HCT116 (cell line): ENCODE measurements around the gene MINDY4. TPM values are rescaled to one million over a fixed set of nuclear protein-coding genes. Genes with fewer than 3 reads are reported as not detected.

Source experiments
- ATAC-seq: fragments of 200-7000 bp; cut with Tn5 transposase; 2 replicates; pipeline ENCODE4 v1.9.1; 2020; ENCODE audit warnings: mild to moderate bottlenecking, moderate library complexity
- BruUV-seq: library from RNA; stranded (reverse); fragments of 400-500 nt; replicated peaks from 2 replicates; lab custom pipeline; 2021; lab: Mats Ljungman, UMichigan
- CTCF ChIA-PET: fragments of 300-600 bp; sonication (Branson Sonifier 250); formaldehyde crosslinking; loops from one replicate; lab custom pipeline; 2021; ENCODE audit warnings: antibody characterized with exemption; lab: Charles Lee
- POLR2A ChIA-PET: fragments of 300-600, 350-600 bp; sonication (Branson Sonifier 250); formaldehyde crosslinking; loops from one replicate; lab custom pipeline; 2021; ENCODE audit warnings: antibody characterized with exemption; lab: Charles Lee
- RAD21 ChIA-PET, 2 experiments: fragments of 300-600 bp; sonication (Branson Sonifier 250); formaldehyde crosslinking; loops; one replicate each; lab custom pipeline; 2023; ENCODE audit warnings: low total read pairs in 2 of 2; ENCODE audit not compliant: uncharacterized antibody in 2 of 2, unreplicated experiment in 2 of 2, low non-redundant PET in 1 of 2; lab: Charles Lee
- DNase-seq: peaks from one replicate; pipeline ENCODE4 v3.0.0-alpha.2; 2010; ENCODE audit warnings: low read depth, low spot score
- H2AFZ ChIP-seq: fragments of 200-600 bp; shearing (Covaris generic), sonication (generic); 2 replicates; pipeline ENCODE4 v1.6.1; 2017; ENCODE audit warnings: low read depth, mixed run types, mixed read lengths, antibody characterized with exemption, low read length; ENCODE audit not compliant: poor library complexity, severe bottlenecking
- H3K27ac ChIP-seq: 2 replicates; pipeline ENCODE4 v1.5.1; 2012; ENCODE audit warnings: low read depth, low read length
- H3K27me3 ChIP-seq: fragments of 200-600 bp; sonication (generic); 2 replicates; pipeline ENCODE4 v1.6.1; 2016; ENCODE audit warnings: mixed run types, low read length, mixed read lengths; ENCODE audit not compliant: insufficient read depth
- H3K36me3 ChIP-seq, 2 experiments: fragments of 200-500 bp in 1 of 2; fragments of 200-600 bp in 1 of 2; sonication (Bioruptor generic) in 1 of 2; sonication (generic) in 1 of 2; 2 replicates each; pipeline versions ENCODE4 v1.5.1 to v1.6.1; 2014 to 2016; ENCODE audit warnings: low read length in 2 of 2, inconsistent platforms in 1 of 2, mixed read lengths in 1 of 2, mixed run types in 1 of 2; ENCODE audit not compliant: insufficient read depth in 2 of 2, control insufficient read depth in 1 of 2
- H3K4me1 ChIP-seq, 2 experiments: fragments of 200-600 bp in 1 of 2; sonication (generic) in 1 of 2; 2 replicates each; pipeline versions ENCODE4 v1.5.1 to v1.6.1; 2012 to 2017; ENCODE audit warnings: low read length in 2 of 2, inconsistent platforms in 1 of 2, mild to moderate bottlenecking in 1 of 2, mixed read lengths in 1 of 2, mixed run types in 1 of 2, moderate library complexity in 1 of 2; ENCODE audit not compliant: insufficient read depth in 2 of 2, control insufficient read depth in 1 of 2
- H3K4me2 ChIP-seq: fragments of 200-600 bp; sonication (generic); 2 replicates; pipeline ENCODE4 v1.6.1; 2017; ENCODE audit warnings: mixed run types, low read length, mixed read lengths
- H3K4me3 ChIP-seq, 2 experiments: fragments of 200-600 bp in 1 of 2; sonication (generic) in 1 of 2; replicated peaks in 1 of 2; 2 replicates each; pipeline ENCODE4 v1.5.1; 2011 to 2016; ENCODE audit warnings: low read length in 2 of 2, control low read depth in 1 of 2, low read depth in 1 of 2, mild to moderate bottlenecking in 1 of 2, mixed read lengths in 1 of 2, mixed run types in 1 of 2
- H3K79me2 ChIP-seq: fragments of 200-600 bp; sonication (generic); 2 replicates; pipeline ENCODE4 v1.6.1; 2017; ENCODE audit warnings: mild to moderate bottlenecking, mixed run types, low read length, moderate library complexity, mixed read lengths; ENCODE audit not compliant: insufficient read depth
- H3K9ac ChIP-seq: fragments of 200-600 bp; sonication (generic); 2 replicates; pipeline ENCODE4 v1.6.1; 2016; ENCODE audit warnings: low read length, mixed read lengths
- H3K9me2 ChIP-seq: fragments of 200-600 bp; sonication (generic), shearing (Covaris generic); 2 replicates; pipeline ENCODE4 v1.6.1; 2017; ENCODE audit warnings: mixed run types, mild to moderate bottlenecking, moderate library complexity; ENCODE audit not compliant: insufficient read depth
- H3K9me3 ChIP-seq, 2 experiments: fragments of 200-500 bp in 1 of 2; fragments of 200-600 bp in 1 of 2; sonication (Bioruptor generic) in 1 of 2; sonication (generic) in 1 of 2; 2 replicates each; pipeline ENCODE4 v1.6.1; 2014 to 2017; ENCODE audit warnings: low read length in 2 of 2, mixed read lengths in 2 of 2, inconsistent platforms in 1 of 2, low read depth in 1 of 2, mild to moderate bottlenecking in 1 of 2, mixed run types in 1 of 2, moderate library complexity in 1 of 2; ENCODE audit not compliant: control insufficient read depth in 1 of 2, insufficient read depth in 1 of 2
- H4K20me1 ChIP-seq: fragments of 200-600 bp; sonication (generic), shearing (Covaris generic); 2 replicates; pipeline ENCODE4 v1.6.1; 2017; ENCODE audit warnings: mixed run types, mild to moderate bottlenecking, moderate library complexity; ENCODE audit not compliant: insufficient read depth
- ATF3 ChIP-seq: IDR thresholded peaks from 2 replicates; pipeline ENCODE4 v1.6.1; 2012
- CBX3 ChIP-seq: IDR thresholded peaks from 2 replicates; pipeline ENCODE4 v1.6.1; 2012; ENCODE audit warnings: low read depth
- CEBPB ChIP-seq: IDR thresholded peaks from 2 replicates; pipeline ENCODE4 v1.6.1; 2012; ENCODE audit warnings: low read depth
- CTCF ChIP-seq, 3 experiments: fragments of 200-600 bp in 1 of 3; sonication (generic) in 1 of 3; IDR thresholded peaks in 2 of 3; conservative IDR thresholded peaks in 1 of 3; 2 replicates each; pipeline ENCODE4 v1.5.1; 2012 to 2017; ENCODE audit warnings: low read depth in 2 of 3, low read length in 2 of 3, antibody characterized with exemption in 1 of 3, borderline replicate concordance in 1 of 3, control low read depth in 1 of 3, mild to moderate bottlenecking in 1 of 3, mixed read lengths in 1 of 3, mixed run types in 1 of 3, moderate library complexity in 1 of 3; ENCODE audit not compliant: insufficient read depth in 1 of 3
- EGR1 ChIP-seq: IDR thresholded peaks from 2 replicates; pipeline ENCODE4 v1.6.1; 2012; ENCODE audit warnings: low read depth
- ELF1 ChIP-seq: IDR thresholded peaks from 2 replicates; pipeline ENCODE4 v1.6.1; 2012; ENCODE audit warnings: low read depth, borderline replicate concordance
- EZH2 ChIP-seq: fragments of 200-600 bp; sonication (generic); IDR thresholded peaks from 2 replicates; pipeline ENCODE4 v1.6.1; 2017; ENCODE audit warnings: antibody characterized with exemption, mixed run types
- EZH2phosphoT487 ChIP-seq: fragments of 200-600 bp; IDR thresholded peaks from 2 replicates; pipeline ENCODE4 v1.6.1; 2018; ENCODE audit warnings: antibody characterized with exemption, borderline replicate concordance
- FOSL1 ChIP-seq: IDR thresholded peaks from 2 replicates; pipeline ENCODE4 v1.6.1; 2012; ENCODE audit warnings: low read depth
- JUND ChIP-seq: IDR thresholded peaks from 2 replicates; pipeline ENCODE4 v1.6.1; 2012
- MAX ChIP-seq: IDR thresholded peaks from 2 replicates; pipeline ENCODE4 v1.6.1; 2012
- POLR2AphosphoS5 ChIP-seq: IDR thresholded peaks from 2 replicates; pipeline ENCODE4 v1.6.1; 2011; ENCODE audit warnings: mild to moderate bottlenecking, low read depth, low read length, moderate library complexity
- RAD21 ChIP-seq: IDR thresholded peaks from 2 replicates; pipeline ENCODE4 v1.6.1; 2012; ENCODE audit warnings: low read depth, mild to moderate bottlenecking
- REST ChIP-seq: IDR thresholded peaks from 2 replicates; pipeline ENCODE4 v1.6.1; 2012; ENCODE audit warnings: low read depth
- SP1 ChIP-seq: IDR thresholded peaks from 2 replicates; pipeline ENCODE4 v1.6.1; 2012; ENCODE audit warnings: low read depth
- SRF ChIP-seq: IDR thresholded peaks from 2 replicates; pipeline ENCODE4 v1.6.1; 2012; ENCODE audit warnings: low read depth
- YY1 ChIP-seq: IDR thresholded peaks from 2 replicates; pipeline ENCODE4 v1.6.1; 2011; ENCODE audit warnings: low read length, low read depth, moderate library complexity, mild to moderate bottlenecking; ENCODE audit not compliant: insufficient replicate concordance; ENCODE audit errors: extremely low read depth
- ZBTB33 ChIP-seq: IDR thresholded peaks from 2 replicates; pipeline ENCODE4 v1.6.1; 2011; ENCODE audit warnings: mild to moderate bottlenecking, low read length, moderate library complexity; ENCODE audit not compliant: insufficient replicate concordance; ENCODE audit errors: extremely low read depth
- ZFX ChIP-seq: fragments of 450-650 bp; IDR thresholded peaks from 2 replicates; pipeline ENCODE4 v1.6.1; 2017
- ZNF274 ChIP-seq: fragments of 200-500 bp; sonication (Bioruptor generic); IDR thresholded peaks from 2 replicates; pipeline ENCODE4 v1.6.1; 2014; ENCODE audit warnings: mild to moderate bottlenecking, low read depth, low read length, inconsistent platforms
- intact Hi-C: fragments of 100-400 bp; cut with micrococcal nuclease; formaldehyde crosslinking; loops from 2 replicates; pipeline ENCODE4 v1.10.0; 2022
- total RNA-seq: library from RNA; stranded (reverse); gene quantifications from one replicate; pipeline ENCODE4 v1.2.1, GENCODE V29; 2021; ENCODE audit not compliant: unreplicated experiment

Gene MINDY4
- total RNA-seq, 1 experiment from 2014 or later: 6.1 TPM

GRCh38 chr7:30916767-30917166 is 145.6 kb downstream of the MINDY4 start:
- CTCF ChIA-PET: no interaction called here
- H3K27ac ChIP-seq: no peak overlapping the region
- no peaks in the 10 kb centered on the region for H4K20me1 ChIP-seq
- POLR2A ChIA-PET: no interaction called here
- no peak for DNase-seq
- no peaks in the 10 kb centered on the region for H3K36me3 ChIP-seq
- H2AFZ ChIP-seq: no peak overlapping the region
- H3K79me2 ChIP-seq: no peaks in the 10 kb centered on the region
- no peaks in the 10 kb centered on the region for H3K27me3 ChIP-seq
- no peaks in the 10 kb centered on the region for H3K9me2 ChIP-seq
- BruUV-seq: no TSS peak
- H3K9me3 ChIP-seq: no peaks in the 10 kb centered on the region
- H3K9ac ChIP-seq: no peak overlapping the region
- ATAC-seq: no peak
- TF ChIP-seq ZNF274 (no peak), EZH2phosphoT487 (no peak), POLR2AphosphoS5 (no peak), FOSL1 (no peak), CTCF (IDR thresholded peaks at IDR 0.05 in 2 of 3, conservative IDR thresholded peaks at IDR 0.05 in 1 of 3; ENCODE audit: borderline replicate concordance in 1 of 3, insufficient read depth in 1 of 3, low read depth in 2 of 3, low read length in 2 of 3) (no peak), CBX3 (no peak), YY1 (no peak), ELF1 (no peak), EGR1 (no peak), EZH2 (no peak), CEBPB (no peak), MAX (no peak), RAD21 (no peak), ZBTB33 (no peak), ATF3 (no peak), REST (no peak), SRF (no peak), SP1 (no peak), JUND (no peak), ZFX (no peak)
- TF ChIP-seq, all 23 proteins: peak for 0
- Histone ChIP-seq H3K4me2 (no peak overlapping the region), H3K4me3 (no peak overlapping the region), H3K4me1 (peaks cover 17 to 43% of the 10 kb centered on the region in 2 experiments)
- intact Hi-C loops: no loop called here
- RAD21 ChIA-PET: no interaction called here
